HepG2 (cell line): ENCODE data around the gene NME7. TPM values are rescaled to one million over a fixed set of nuclear protein-coding genes. Genes with fewer than 3 reads are reported as not detected.

Source experiments
- ATAC-seq: fragments of 200-7000 bp; cut with Tn5 transposase; 3 replicates; pipeline ENCODE4 v1.9.1; 2020; ENCODE audit warnings: mild to moderate bottlenecking, moderate library complexity
- BruUV-seq: library from RNA; stranded (reverse); fragments of 400-500 nt; replicated peaks from 2 replicates; lab custom pipeline; 2021; lab: Mats Ljungman, UMichigan
- CTCF ChIA-PET: fragments of 300-600 bp; formaldehyde crosslinking; extraction: SDS; loops from one replicate; lab custom pipeline; 2021; ENCODE audit warnings: low total read pairs, inconsistent platforms, low intra/inter-chr PET ratio; lab: Yijun Ruan, JAX
- POLR2A ChIA-PET: fragments of 350-600 bp; sonication (Branson Sonifier 250); formaldehyde crosslinking; loops from one replicate; lab custom pipeline; 2020; ENCODE audit warnings: antibody characterized with exemption, inconsistent platforms; lab: Yijun Ruan, JAX
- DNase-seq: peaks from one replicate; pipeline ENCODE4 v3.0.0-alpha.2; 2015; ENCODE audit warnings: low spot score
- FAIRE-seq: peaks from 3 replicates; lab custom pipeline; 2011; peaks lifted over from hg19 to GRCh38; lab: Jason Lieb, UNC
- H2AFZ ChIP-seq: one replicate; pipeline ENCODE4 v1.6.1; 2011; ENCODE audit warnings: low read length, inconsistent platforms
- H3K27ac ChIP-seq: fragments of 300-600 bp; 3 replicates; pipeline ENCODE4 v1.8.0; 2011; ENCODE audit warnings: mixed run types, mild to moderate bottlenecking, mixed read lengths, low read length, inconsistent platforms; ENCODE audit not compliant: insufficient read depth; ENCODE audit errors: extremely low read length
- H3K27me3 ChIP-seq, 2 experiments: fragments of 200-600 bp in 1 of 2; 2 replicates in 1 of 2; 3 replicates in 1 of 2; pipeline versions ENCODE4 v1.6.0 to v1.8.0; 2011; ENCODE audit warnings: low read length in 2 of 2, mild to moderate bottlenecking in 2 of 2, moderate library complexity in 2 of 2, inconsistent platforms in 1 of 2; ENCODE audit not compliant: insufficient read depth in 2 of 2, control insufficient read depth in 1 of 2
- H3K36me3 ChIP-seq, 2 experiments: fragments of 200-600 bp in 1 of 2; replicated peaks in 1 of 2; 2 replicates in 1 of 2; 3 replicates in 1 of 2; pipeline versions ENCODE4 v1.5.1 to v1.8.0; 2011; ENCODE audit warnings: low read length in 2 of 2, inconsistent platforms in 1 of 2; ENCODE audit not compliant: insufficient read depth in 2 of 2, control insufficient read depth in 1 of 2
- H3K4me1 ChIP-seq: 2 replicates; pipeline ENCODE4 v1.5.1; 2012; ENCODE audit warnings: low read length, inconsistent platforms; ENCODE audit not compliant: insufficient read depth
- H3K4me2 ChIP-seq: 2 replicates; pipeline ENCODE4 v1.6.0; 2011; ENCODE audit warnings: low read depth, low read length, inconsistent platforms
- H3K4me3 ChIP-seq, 3 experiments: fragments of 200-600 bp in 1 of 3; sonication (generic), shearing (Covaris generic) in 1 of 3; replicated peaks in 1 of 3; 2 replicates each; pipeline ENCODE4 v1.5.1; 2011 to 2016; ENCODE audit warnings: low read length in 3 of 3, inconsistent platforms in 2 of 3, low read depth in 2 of 3, mild to moderate bottlenecking in 2 of 3, control low read depth in 1 of 3, mixed read lengths in 1 of 3; ENCODE audit not compliant: insufficient read depth in 1 of 3
- H3K79me2 ChIP-seq: one replicate; pipeline ENCODE4 v1.6.1; 2011; ENCODE audit warnings: low read length, inconsistent platforms; ENCODE audit not compliant: insufficient read depth
- H3K9ac ChIP-seq: 2 replicates; pipeline ENCODE4 v1.6.0; 2011; ENCODE audit warnings: mild to moderate bottlenecking, low read depth, low read length, inconsistent platforms; ENCODE audit not compliant: insufficient read depth
- H3K9me3 ChIP-seq: 2 replicates; pipeline ENCODE4 v1.5.1; 2012; ENCODE audit warnings: mild to moderate bottlenecking, low read length
- H4K20me1 ChIP-seq: 2 replicates; pipeline ENCODE4 v1.6.0; 2011; ENCODE audit warnings: inconsistent platforms, mild to moderate bottlenecking, low read length, moderate library complexity; ENCODE audit not compliant: insufficient read depth
- CBFB ChIP-seq: sonication (generic); formaldehyde crosslinking; IDR thresholded peaks from 2 replicates; pipeline ENCODE4 v1.4.0; 2020; ENCODE audit warnings: missing genetic modification reagents
- FIP1L1 ChIP-seq: fragments of 200-400 bp; formaldehyde crosslinking; IDR thresholded peaks from 2 replicates; pipeline ENCODE4 v1.6.1; 2018; ENCODE audit warnings: low read depth, mild to moderate bottlenecking, low read length, moderate library complexity, borderline replicate concordance; ENCODE audit not compliant: insufficient read depth
- FLYWCH1 ChIP-seq: sonication (generic); formaldehyde crosslinking; IDR thresholded peaks from 2 replicates; pipeline ENCODE4 v1.8.1; 2023; ENCODE audit warnings: mild to moderate bottlenecking, missing genetic modification reagents
- MZF1 ChIP-seq: sonication (generic); formaldehyde crosslinking; IDR thresholded peaks from 2 replicates; pipeline ENCODE4 v1.8.1; 2023; ENCODE audit warnings: mild to moderate bottlenecking, missing genetic modification reagents, borderline replicate concordance
- NFYB ChIP-seq: sonication (generic); formaldehyde crosslinking; IDR thresholded peaks from 2 replicates; pipeline ENCODE4 v1.4.0; 2020; ENCODE audit warnings: missing genetic modification reagents
- POGZ ChIP-seq: sonication (generic); formaldehyde crosslinking; IDR thresholded peaks from 2 replicates; pipeline ENCODE4 v1.4.0; 2020; ENCODE audit warnings: mild to moderate bottlenecking, missing genetic modification reagents
- TEAD3 ChIP-seq: optimal IDR thresholded peaks from 2 replicates; pipeline ENCODE3; 2016; ENCODE audit warnings: borderline replicate concordance
- U2AF1 ChIP-seq: fragments of 200-400 bp; formaldehyde crosslinking; optimal IDR thresholded peaks from 2 replicates; pipeline ENCODE3; 2017; ENCODE audit warnings: mild to moderate bottlenecking, low read depth, low read length
- ZBTB1 ChIP-seq: sonication (generic); formaldehyde crosslinking; IDR thresholded peaks from 2 replicates; pipeline ENCODE4 v1.4.0; 2020; ENCODE audit warnings: missing genetic modification reagents, borderline replicate concordance
- ZBTB20 ChIP-seq: sonication (generic); formaldehyde crosslinking; IDR thresholded peaks from 2 replicates; pipeline ENCODE4 v1.8.1; 2023; ENCODE audit warnings: missing genetic modification reagents, low read depth, mild to moderate bottlenecking, borderline replicate concordance
- ZNF282 ChIP-seq: fragments of 450-650 bp; IDR thresholded peaks from 2 replicates; pipeline ENCODE4 v1.6.1; 2018; ENCODE audit not compliant: partially characterized antibody
- ZNF468 ChIP-seq: sonication (generic); formaldehyde crosslinking; IDR thresholded peaks from 2 replicates; pipeline ENCODE4 v1.8.0; 2022; ENCODE audit warnings: mild to moderate bottlenecking, moderate library complexity, missing genetic modification reagents
- ZNF737 ChIP-seq: sonication (generic); formaldehyde crosslinking; IDR thresholded peaks from 2 replicates; pipeline ENCODE4 v1.5.0; 2020; ENCODE audit warnings: missing genetic modification reagents, mild to moderate bottlenecking, borderline replicate concordance
- WGBS: methylation state at CpG from one replicate; pipeline ENCODE4 v1.1.6; 2017; ENCODE audit warnings: low lambda C conversion rate; 5-methylcytosine and 5-hydroxymethylcytosine counted together
- in situ Hi-C: cut with HindIII; loops from 2 replicates; pipeline ENCODE4 v1.10.0; 2017; ENCODE audit warnings: low pct_unique_long_range_greater_than_20kb; ENCODE audit not compliant: extremely low pct_ligation_motif_present
- intact Hi-C: fragments of 100-400 bp; cut with micrococcal nuclease; formaldehyde crosslinking; loops from one replicate; pipeline ENCODE4 v1.10.0; 2022; ENCODE audit not compliant: unreplicated experiment
- polyA plus RNA-seq, 8 experiments: library from polyadenylated mRNA; depleted of rRNA in 3 of 8; stranded (reverse) in 7 of 8; unstranded in 1 of 8; fragments of >200 nt; fragmentation: Illumina TruSeq in 4 of 8; extraction: Trizol in 4 of 8; gene quantifications; 2 replicates each; pipeline versions ENCODE4 v1.2.1 to v1.2.3, GENCODE V29; 2011 to 2016; ENCODE audit warnings: low read depth in 4 of 8, missing spikeins in 1 of 8, mixed read lengths in 1 of 8; ENCODE audit not compliant: insufficient read depth in 1 of 8
- total RNA-seq, 5 experiments: library from RNA; depleted of rRNA; stranded (reverse); fragments of >200 nt; fragmentation: Illumina TruSeq; extraction: Trizol; gene quantifications; 2 replicates each; pipeline ENCODE4 v1.2.3, GENCODE V29; 2016; ENCODE audit warnings: low read depth in 1 of 5
- TF ChIP-seq, protein P1 (sequence below), 2 experiments: fragments of 450-650 bp in 1 of 2; sonication (generic) in 1 of 2; formaldehyde crosslinking; IDR thresholded peaks; 2 replicates each; pipeline versions ENCODE4 v1.5.0 to v1.8.0; 2020 to 2022; ENCODE audit warnings: mild to moderate bottlenecking in 1 of 2, missing genetic modification reagents in 1 of 2
- TF ChIP-seq, protein P2 (sequence below): IDR thresholded peaks from 2 replicates; pipeline ENCODE4 v1.6.1; 2018; ENCODE audit warnings: missing genetic modification reagents, mild to moderate bottlenecking, missing compliant biosample characterization
- TF ChIP-seq, protein P3 (sequence below): sonication (generic); formaldehyde crosslinking; IDR thresholded peaks from 2 replicates; pipeline ENCODE4 v1.4.0; 2020; ENCODE audit warnings: missing genetic modification reagents, borderline replicate concordance
- TF ChIP-seq, protein P4 (sequence below): sonication (generic); formaldehyde crosslinking; IDR thresholded peaks from 2 replicates; pipeline ENCODE4 v1.5.0; 2020; ENCODE audit warnings: missing genetic modification reagents

NME7 gene
- total and polyA plus RNA-seq, 2 of the 13 experiments (the other 11 are each of a cell fraction or from before 2014, with no cell fraction given): 9.4 to 22.5 TPM

DNA sequence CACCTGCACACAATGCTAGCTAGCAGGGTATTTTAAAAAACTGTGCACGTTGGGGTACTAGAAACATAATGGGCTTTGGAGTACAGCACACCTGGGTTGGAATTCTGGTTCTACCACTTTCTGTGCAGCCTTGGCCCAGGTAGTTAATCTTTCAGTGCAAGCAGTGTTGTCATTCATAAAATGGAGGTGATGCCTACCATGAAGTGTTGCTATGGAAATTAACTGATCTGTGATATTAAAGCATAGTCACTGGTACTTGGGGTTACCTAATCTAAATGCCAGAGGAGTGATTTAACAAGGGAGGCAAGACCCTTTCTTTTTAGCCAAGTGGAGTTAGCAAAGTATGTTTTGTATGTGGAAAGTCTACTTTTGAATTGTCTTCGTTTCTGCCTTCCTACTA lies 243.1 kb downstream of the NME7 start:
- no peak overlapping the region for H3K4me2 ChIP-seq
- H3K9ac ChIP-seq: no peak overlapping the region
- DNase-seq (no peak), ATAC-seq (no peak), FAIRE-seq (no peak)
- peaks cover 28% of the 10 kb centered on the region for H4K20me1 ChIP-seq
- TF ChIP-seq, protein P1, sequence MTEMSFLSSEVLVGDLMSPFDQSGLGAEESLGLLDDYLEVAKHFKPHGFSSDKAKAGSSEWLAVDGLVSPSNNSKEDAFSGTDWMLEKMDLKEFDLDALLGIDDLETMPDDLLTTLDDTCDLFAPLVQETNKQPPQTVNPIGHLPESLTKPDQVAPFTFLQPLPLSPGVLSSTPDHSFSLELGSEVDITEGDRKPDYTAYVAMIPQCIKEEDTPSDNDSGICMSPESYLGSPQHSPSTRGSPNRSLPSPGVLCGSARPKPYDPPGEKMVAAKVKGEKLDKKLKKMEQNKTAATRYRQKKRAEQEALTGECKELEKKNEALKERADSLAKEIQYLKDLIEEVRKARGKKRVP (CRISPR knock-in tag; IDR thresholded peaks at IDR 0.05): no peak
- TF ChIP-seq ZNF737 (CRISPR knock-in tag) (no peak), FLYWCH1 (CRISPR knock-in tag) (no peak), MZF1 (no peak), ZNF468 (CRISPR knock-in tag) (no peak), POGZ (CRISPR knock-in tag) (no peak), U2AF1 (no peak), CBFB (CRISPR knock-in tag) (no peak), TEAD3 (CRISPR knock-in tag) (no peak), NFYB (CRISPR knock-in tag) (no peak), ZBTB20 (CRISPR knock-in tag) (no peak), ZNF282 (no peak), FIP1L1 (no peak), ZBTB1 (no peak)
- TF ChIP-seq, protein P2, sequence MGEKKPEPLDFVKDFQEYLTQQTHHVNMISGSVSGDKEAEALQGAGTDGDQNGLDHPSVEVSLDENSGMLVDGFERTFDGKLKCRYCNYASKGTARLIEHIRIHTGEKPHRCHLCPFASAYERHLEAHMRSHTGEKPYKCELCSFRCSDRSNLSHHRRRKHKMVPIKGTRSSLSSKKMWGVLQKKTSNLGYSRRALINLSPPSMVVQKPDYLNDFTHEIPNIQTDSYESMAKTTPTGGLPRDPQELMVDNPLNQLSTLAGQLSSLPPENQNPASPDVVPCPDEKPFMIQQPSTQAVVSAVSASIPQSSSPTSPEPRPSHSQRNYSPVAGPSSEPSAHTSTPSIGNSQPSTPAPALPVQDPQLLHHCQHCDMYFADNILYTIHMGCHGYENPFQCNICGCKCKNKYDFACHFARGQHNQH (CRISPR knock-in tag): no peak
- TF ChIP-seq, protein P3, sequence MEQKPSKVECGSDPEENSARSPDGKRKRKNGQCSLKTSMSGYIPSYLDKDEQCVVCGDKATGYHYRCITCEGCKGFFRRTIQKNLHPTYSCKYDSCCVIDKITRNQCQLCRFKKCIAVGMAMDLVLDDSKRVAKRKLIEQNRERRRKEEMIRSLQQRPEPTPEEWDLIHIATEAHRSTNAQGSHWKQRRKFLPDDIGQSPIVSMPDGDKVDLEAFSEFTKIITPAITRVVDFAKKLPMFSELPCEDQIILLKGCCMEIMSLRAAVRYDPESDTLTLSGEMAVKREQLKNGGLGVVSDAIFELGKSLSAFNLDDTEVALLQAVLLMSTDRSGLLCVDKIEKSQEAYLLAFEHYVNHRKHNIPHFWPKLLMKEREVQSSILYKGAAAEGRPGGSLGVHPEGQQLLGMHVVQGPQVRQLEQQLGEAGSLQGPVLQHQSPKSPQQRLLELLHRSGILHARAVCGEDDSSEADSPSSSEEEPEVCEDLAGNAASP: no peak
- TF ChIP-seq, protein P4, sequence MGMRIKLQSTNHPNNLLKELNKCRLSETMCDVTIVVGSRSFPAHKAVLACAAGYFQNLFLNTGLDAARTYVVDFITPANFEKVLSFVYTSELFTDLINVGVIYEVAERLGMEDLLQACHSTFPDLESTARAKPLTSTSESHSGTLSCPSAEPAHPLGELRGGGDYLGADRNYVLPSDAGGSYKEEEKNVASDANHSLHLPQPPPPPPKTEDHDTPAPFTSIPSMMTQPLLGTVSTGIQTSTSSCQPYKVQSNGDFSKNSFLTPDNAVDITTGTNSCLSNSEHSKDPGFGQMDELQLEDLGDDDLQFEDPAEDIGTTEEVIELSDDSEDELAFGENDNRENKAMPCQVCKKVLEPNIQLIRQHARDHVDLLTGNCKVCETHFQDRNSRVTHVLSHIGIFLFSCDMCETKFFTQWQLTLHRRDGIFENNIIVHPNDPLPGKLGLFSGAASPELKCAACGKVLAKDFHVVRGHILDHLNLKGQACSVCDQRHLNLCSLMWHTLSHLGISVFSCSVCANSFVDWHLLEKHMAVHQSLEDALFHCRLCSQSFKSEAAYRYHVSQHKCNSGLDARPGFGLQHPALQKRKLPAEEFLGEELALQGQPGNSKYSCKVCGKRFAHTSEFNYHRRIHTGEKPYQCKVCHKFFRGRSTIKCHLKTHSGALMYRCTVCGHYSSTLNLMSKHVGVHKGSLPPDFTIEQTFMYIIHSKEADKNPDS (CRISPR knock-in tag): no peak
- intact Hi-C loops: no loop called here
- ChIA-PET POLR2A (interaction anchor here (1.1 kb wide), 1 partner anchor 15 kb away, joined by 3 read pairs; no protein-coding TSS in a partner anchor), CTCF (no interaction called here)
- BruUV-seq: no TSS peak
- H3K79me2 ChIP-seq: peaks cover 43% of the 10 kb centered on the region
- H2AFZ ChIP-seq: no peak overlapping the region
- peaks cover 37 to 88% of the 10 kb centered on the region in 2 experiments for H3K36me3 ChIP-seq
- H3K9me3 ChIP-seq: no peaks in the 10 kb centered on the region
- peaks cover 23% of the 10 kb centered on the region for H3K4me1 ChIP-seq
- no peaks in the 10 kb centered on the region for H3K27me3 ChIP-seq
- 91% methylated on average over 2 of the region's 2 CpGs for whole genome bisulfite sequencing
- in situ Hi-C loops: loop anchor here (10.0 kb wide), 1 partner anchor 220 kb away; no protein-coding TSS in a partner anchor
- H3K4me3 ChIP-seq: no peak overlapping the region
- no peak overlapping the region for H3K27ac ChIP-seq
